ENCODE measurements around the gene KDM4C.

KDM4C gene

GRCh38 chr9:6790866-6791265 lies 33.1 kb downstream of the KDM4C start:
- Histone ChIP-seq H3K27ac (ENCODE audit: low read depth, low read length) (no peak overlapping the region), H3K36me3 (ENCODE audit: low read length) (peaks cover 11% of the 10 kb centered on the region; the same call in 1 of the 2 replicates), H3F3A (ENCODE audit: insufficient read depth) (no peaks in the 10 kb centered on the region), H3K9ac (ENCODE audit: low read length) (no peak overlapping the region), H3K27me3 (ENCODE audit: low read length) (no peaks in the 10 kb centered on the region), H4K20me1 (ENCODE audit: low read depth, low read length) (peaks cover 22% of the 10 kb centered on the region), H2AFZ (ENCODE audit: low read depth, low read length, severe bottlenecking) (no peak overlapping the region), H3K4me2 (ENCODE audit: low read depth, low read length, poor library complexity, severe bottlenecking) (no peak overlapping the region), H3K9me2 (replicated peaks; ENCODE audit: insufficient read depth, low read length) (no peaks in the 10 kb centered on the region), H3K9me3 (ENCODE audit: insufficient read depth, low read length) (no peaks in the 10 kb centered on the region), H3K4me3 (ENCODE audit: insufficient read depth, low read length, poor library complexity, severe bottlenecking) (no peak overlapping the region), H3K79me2 (ENCODE audit: insufficient read depth, low read length) (peaks cover 66% of the 10 kb centered on the region)
- TF ChIP-seq EZH2phosphoT487 (conservative IDR thresholded peaks at IDR 0.05; ENCODE audit: low read length) (no peak), CTCF (IDR thresholded peaks at IDR 0.05; ENCODE audit: insufficient read depth, low read length, poor library complexity, severe bottlenecking) (no peak)

GRCh38 chr9:6793203-6793602 lies 35.4 kb downstream of the KDM4C start:
- peaks cover 16% of the 10 kb centered on the region for H3K36me3 ChIP-seq (ENCODE audit: low read length)
- no peak overlapping the region for H3K4me2 ChIP-seq (ENCODE audit: low read depth, low read length, poor library complexity, severe bottlenecking)
- H3K27me3 ChIP-seq (ENCODE audit: low read length) = no peaks in the 10 kb centered on the region
- TF ChIP-seq EZH2phosphoT487 (conservative IDR thresholded peaks at IDR 0.05; ENCODE audit: low read length) (no peak), CTCF (IDR thresholded peaks at IDR 0.05; ENCODE audit: insufficient read depth, low read length, poor library complexity, severe bottlenecking) (no peak)
- H3K9me2 ChIP-seq (replicated peaks; ENCODE audit: insufficient read depth, low read length) = no peaks in the 10 kb centered on the region
- H3K79me2 ChIP-seq (ENCODE audit: insufficient read depth, low read length) = peaks cover 51% of the 10 kb centered on the region
- H3K9me3 ChIP-seq (ENCODE audit: insufficient read depth, low read length) = no peaks in the 10 kb centered on the region
- no peak overlapping the region for H3K9ac ChIP-seq (ENCODE audit: low read length)
- H3F3A ChIP-seq (ENCODE audit: insufficient read depth) = no peaks in the 10 kb centered on the region
- H4K20me1 ChIP-seq (ENCODE audit: low read depth, low read length) = peaks cover 5% of the 10 kb centered on the region; the same call in 1 of the 2 replicates
- H3K4me3 ChIP-seq (ENCODE audit: insufficient read depth, low read length, poor library complexity, severe bottlenecking) = no peak overlapping the region
- H3K27ac ChIP-seq (ENCODE audit: low read depth, low read length) = no peak overlapping the region
- no peak overlapping the region for H2AFZ ChIP-seq (ENCODE audit: low read depth, low read length, severe bottlenecking)

- Histone ChIP-seq H3K36me3 (ENCODE audit: low read length) (peaks cover 16% of the 10 kb centered on the region), H3K27ac (ENCODE audit: low read depth, low read length) (no peak overlapping the region), H3K9ac (ENCODE audit: low read length) (no peak overlapping the region), H3K4me2 (ENCODE audit: low read depth, low read length, poor library complexity, severe bottlenecking) (no peak overlapping the region), H3K79me2 (ENCODE audit: insufficient read depth, low read length) (peaks cover 34% of the 10 kb centered on the region), H3K9me2 (replicated peaks; ENCODE audit: insufficient read depth, low read length) (no peaks in the 10 kb centered on the region), H3K27me3 (ENCODE audit: low read length) (no peaks in the 10 kb centered on the region), H3K9me3 (ENCODE audit: insufficient read depth, low read length) (no peaks in the 10 kb centered on the region), H3F3A (ENCODE audit: insufficient read depth) (no peaks in the 10 kb centered on the region), H4K20me1 (ENCODE audit: low read depth, low read length) (no peaks in the 10 kb centered on the region), H2AFZ (ENCODE audit: low read depth, low read length, severe bottlenecking) (no peak overlapping the region), H3K4me3 (ENCODE audit: insufficient read depth, low read length, poor library complexity, severe bottlenecking) (no peak overlapping the region)
- no peak for TF ChIP-seq EZH2phosphoT487 (conservative IDR thresholded peaks at IDR 0.05; ENCODE audit: low read length)
- no peak for TF ChIP-seq CTCF (IDR thresholded peaks at IDR 0.05; ENCODE audit: insufficient read depth, low read length, poor library complexity, severe bottlenecking)
Measured at GRCh38 chr9:6794936-6795335, 37.2 kb downstream of the KDM4C start.

Measured in SU-DHL-6 (cell line).